NCI-H1417 (cell line): ENCODE results near the gene CDH23.

Experiments used
- DNase-seq, 3 experiments: peaks; one replicate each; lab custom pipeline; 2025; lab: John Stamatoyannopoulos, UW

CDH23 gene

GRCh38 chr10:71799608-71800453 lies 403.1 kb downstream of the CDH23 start:
- no peak for DNase-seq

GRCh38 chr10:71801361-71801760 lies 404.6 kb downstream of the CDH23 start:
- DNase-seq: no peak

DNA sequence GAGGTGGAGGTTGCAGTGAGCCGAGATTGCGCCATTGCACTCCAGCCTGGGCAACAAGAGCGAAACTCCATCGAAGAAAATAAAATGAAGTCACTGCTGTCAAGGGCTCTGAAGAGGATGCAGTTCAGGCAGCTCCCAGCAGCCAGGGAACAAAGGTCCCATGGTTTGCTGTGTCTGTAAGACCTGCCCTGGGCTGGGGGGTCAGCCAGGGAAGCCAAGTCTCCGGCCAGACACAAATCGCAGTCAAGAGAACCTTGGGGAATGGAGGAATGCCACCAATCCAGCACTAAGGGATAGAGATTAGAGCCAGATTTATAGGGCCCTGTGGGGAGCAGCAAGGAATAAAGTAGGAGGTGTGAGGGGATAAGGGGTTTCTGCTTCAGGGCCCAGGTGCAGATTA lies 405.5 kb downstream of the CDH23 start:
- no peak for DNase-seq

DNA sequence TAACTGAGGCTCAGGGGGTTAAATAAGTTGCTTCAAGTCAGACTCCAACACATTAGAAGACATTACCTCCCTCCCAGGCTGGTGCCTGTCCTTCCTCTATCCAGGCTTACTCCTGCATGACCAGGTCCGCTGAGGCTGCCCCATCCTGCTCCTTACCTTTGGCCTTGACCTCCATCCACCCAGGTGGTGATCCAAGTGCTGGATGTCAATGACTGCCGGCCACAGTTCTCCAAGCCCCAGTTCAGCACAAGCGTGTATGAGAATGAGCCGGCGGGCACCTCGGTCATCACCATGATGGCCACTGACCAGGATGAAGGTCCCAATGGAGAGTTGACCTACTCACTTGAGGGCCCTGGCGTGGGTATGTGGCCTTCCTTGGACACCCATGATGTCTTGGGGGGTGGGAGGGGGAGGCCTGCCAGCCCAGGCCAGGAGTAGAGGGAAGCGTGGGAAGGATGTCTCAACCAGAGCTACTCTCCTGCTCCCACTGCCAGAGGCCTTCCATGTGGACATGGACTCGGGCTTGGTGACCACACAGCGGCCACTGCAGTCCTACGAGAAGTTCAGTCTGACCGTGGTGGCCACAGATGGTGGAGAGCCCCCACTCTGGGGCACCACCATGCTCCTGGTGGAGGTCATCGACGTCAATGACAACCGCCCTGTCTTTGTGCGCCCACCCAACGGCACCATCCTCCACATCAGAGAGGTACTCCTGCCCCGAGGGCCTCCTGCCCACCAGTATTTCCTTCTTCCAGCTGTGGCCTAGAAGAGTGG lies 406.2 kb downstream of the CDH23 start:
- DNase-seq: no peak

GRCh38 chr10:71804077-71804476 lies 407.4 kb downstream of the CDH23 start:
- peak in 1 of 3 experiments; percentile 20 for DNase-seq

DNA sequence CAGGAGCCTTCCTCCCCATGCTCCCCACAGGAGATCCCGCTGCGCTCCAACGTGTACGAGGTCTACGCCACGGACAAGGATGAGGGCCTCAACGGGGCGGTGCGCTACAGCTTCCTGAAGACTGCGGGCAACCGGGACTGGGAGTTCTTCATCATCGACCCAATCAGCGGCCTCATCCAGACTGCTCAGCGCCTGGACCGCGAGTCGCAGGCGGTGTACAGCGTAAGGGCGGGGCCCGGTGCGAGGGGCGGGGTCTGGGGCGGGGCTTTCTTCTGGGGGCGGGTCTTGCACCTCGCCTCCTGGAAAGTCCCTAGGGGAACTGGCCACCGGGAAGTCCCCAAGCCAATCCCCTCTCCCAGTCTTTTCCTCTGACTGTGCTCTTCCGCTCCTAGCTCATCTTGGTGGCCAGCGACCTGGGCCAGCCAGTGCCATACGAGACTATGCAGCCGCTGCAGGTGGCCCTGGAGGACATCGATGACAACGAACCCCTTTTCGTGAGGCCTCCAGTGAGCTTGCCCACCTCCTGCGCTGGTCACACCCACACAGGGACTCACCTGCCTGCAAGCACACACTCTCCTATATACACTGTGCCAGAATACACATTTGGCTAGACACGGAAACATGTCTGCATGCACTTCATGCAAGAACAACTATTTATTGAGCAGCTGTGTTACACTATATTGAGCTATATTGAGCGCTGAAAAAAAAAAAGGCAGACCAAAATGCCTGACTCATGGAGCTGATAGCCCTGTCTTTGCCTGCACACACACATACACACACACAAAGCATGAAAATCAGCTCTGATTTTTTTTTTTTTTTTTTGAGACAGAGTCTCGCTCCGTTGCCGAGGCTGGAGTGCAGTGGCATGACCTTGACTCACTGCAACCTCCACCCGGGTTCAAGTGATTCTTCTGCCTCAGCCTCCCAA lies 409.3 kb downstream of the CDH23 start:
- DNase-seq: no peak

- DNase-seq: no peak
Measured at GRCh38 chr10:71806704-71807556, 410.2 kb downstream of the CDH23 start.

DNA sequence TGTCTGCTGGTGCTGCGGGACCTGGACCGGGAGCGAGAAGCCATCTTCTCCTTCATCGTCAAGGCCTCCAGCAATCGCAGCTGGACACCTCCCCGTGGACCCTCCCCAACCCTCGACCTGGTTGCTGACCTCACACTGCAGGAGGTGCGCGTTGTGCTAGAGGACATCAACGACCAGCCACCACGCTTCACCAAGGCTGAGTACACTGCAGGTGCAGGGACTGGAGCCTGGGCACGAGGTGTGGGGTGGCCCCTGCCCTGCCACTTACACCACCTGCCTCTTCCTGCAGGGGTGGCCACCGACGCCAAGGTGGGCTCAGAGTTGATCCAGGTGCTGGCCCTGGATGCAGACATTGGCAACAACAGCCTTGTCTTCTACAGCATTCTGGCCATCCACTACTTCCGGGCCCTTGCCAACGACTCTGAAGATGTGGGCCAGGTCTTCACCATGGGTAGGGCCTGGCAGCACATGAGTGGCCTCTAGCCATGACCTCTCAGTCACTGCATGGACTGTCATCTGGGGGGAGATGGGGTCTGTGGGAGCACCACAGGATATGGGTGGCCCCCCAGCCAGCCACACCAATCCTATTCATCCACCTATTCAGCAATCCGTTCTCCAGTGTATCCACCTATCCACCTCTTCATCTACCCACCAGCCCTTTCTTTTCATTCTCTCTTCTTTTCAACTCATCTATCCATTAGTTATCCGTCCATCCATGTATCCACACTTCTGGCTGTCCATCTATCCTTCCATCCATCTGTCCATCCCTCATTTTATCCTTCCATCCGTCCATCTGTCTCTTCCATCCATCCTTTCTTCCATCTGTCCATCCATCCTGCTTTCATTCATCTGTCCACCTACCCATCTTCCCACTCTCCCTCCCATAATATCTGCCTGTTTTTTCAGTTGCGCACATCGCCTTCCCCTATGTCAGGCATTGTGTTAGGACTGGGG lies 411.1 kb downstream of the CDH23 start:
- no peak for DNase-seq

GRCh38 chr10:71809628-71810027 lies 412.9 kb downstream of the CDH23 start:
- DNase-seq: no peak

DNA sequence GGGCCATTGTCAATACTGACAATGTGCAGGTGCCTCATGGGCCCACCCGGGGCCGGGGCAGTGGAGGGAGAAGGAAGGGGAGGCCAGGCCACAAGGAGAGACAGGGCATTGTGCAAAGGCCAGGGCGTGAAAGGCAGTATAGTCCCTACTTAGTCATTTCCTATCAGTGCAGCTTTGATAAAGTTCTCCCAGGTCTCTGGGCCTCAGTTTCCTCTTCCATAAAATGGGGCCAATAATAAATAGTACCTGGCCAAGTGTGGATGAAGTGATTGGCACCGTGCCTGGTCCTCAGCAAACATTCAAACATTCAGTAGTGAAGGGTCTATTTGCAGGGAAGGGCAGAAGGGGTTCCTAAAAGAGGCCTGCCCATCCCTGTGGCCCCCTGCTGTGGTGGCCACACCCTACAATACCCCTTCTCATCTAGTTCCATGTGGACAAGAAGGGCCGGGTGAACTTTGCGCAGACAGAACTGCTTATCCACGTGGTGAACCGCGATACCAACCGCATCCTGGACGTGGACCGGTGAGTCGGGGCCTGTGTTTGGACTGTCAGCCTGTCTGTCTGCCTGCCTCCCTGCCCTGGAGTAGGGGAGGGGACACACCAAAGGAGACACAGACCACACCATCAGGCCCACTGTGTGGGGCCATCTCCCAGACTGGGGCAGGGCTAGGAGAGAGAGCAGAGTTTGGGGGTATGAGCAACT lies 413.5 kb downstream of the CDH23 start:
- DNase-seq: no peak

- DNase-seq: no peak
Measured at GRCh38 chr10:71811351-71811750, 414.6 kb downstream of the CDH23 start.

DNA sequence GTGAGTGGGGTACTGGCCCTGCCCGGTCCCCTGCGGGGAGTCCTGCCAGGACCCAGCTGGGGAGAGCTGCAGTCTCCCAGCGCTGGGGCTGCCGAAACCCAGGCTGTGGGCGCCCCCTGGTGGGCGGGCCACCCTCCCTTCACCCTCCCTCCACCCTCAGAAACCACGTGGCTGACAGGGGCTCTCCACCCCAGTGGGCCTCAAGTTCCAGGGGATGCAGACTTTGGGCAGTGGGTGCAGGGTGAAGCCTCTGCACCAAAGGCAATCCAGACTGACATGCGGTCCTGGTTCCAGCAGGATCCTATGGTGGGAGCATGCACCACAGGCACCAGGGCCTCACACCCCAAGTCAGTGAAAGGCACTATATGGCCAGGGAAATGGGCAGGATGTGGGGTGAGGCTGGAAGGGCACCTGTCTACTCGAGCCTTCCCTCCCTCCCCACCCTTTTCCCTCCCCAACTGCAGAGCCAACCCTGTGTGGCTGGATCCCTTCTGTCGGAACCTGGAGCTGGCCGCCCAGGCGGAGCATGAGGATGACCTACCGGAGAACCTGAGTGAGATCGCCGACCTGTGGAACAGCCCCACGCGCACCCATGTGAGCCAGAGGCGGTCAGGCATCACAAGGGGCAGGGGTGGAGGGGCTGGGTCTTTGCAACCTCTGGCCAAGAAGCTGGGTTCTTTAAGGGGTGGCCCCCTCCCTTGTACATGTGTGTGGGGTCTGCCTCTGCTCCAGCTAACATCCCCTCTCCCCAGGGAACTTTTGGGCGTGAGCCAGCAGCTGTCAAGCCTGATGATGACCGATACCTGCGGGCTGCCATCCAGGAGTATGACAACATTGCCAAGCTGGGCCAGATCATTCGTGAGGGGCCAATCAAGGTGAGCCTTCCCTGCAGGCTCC lies 415.5 kb downstream of the CDH23 start:
- DNase-seq: peak; percentile 1 to 5 (median 4)

GRCh38 chr10:71812913-71813590 lies 416.3 kb downstream of the CDH23 start:
- no peak for DNase-seq

GRCh38 chr10:71814922-71815411 lies 418.2 kb downstream of the CDH23 start:
- no peak for DNase-seq

- DNase-seq: no peak
Measured at GRCh38 chr10:71815515-71816130, 418.9 kb downstream of the CDH23 start.

DNA sequence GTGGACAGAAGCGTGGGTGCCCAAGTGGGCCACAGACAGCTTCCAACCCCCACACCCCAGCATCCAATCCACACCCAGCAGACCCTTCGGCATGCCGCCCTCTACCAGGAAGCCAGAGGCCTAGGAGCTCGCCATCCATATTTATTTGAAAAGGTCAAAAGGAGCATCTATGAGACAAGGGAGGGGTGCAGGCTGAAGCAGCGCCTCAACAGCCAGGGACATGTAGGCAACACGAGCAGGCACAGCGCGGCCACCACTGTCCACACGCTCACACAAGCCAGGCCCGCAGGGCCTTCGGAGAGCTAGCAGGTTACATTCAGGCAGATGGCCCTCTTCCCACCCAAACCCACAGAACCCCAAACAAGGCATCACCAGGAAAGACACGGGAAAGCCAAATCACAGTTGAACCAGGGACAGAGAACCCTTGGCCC lies 419.7 kb downstream of the CDH23 start:
- DNase-seq: peak in 1 of 3 experiments; percentile 9
